Neural progenitor cell (in vitro differentiated cells): Measurements from ENCODE around the gene MID1IP1. TPM values are rescaled to one million over a fixed set of nuclear protein-coding genes. Genes with fewer than 3 reads are reported as not detected.

Experiments
- DNase-seq: peaks from one replicate; pipeline ENCODE4 v3.0.0-alpha.2; 2016; ENCODE audit warnings: low spot score
- H2AFZ ChIP-seq: fragments of 200-600 bp; sonication (generic); replicated peaks from 2 replicates; pipeline ENCODE4 v1.6.1; 2016; ENCODE audit warnings: antibody characterized with exemption
- H3F3A ChIP-seq: fragments of 200-600 bp; sonication (generic); 2 replicates; pipeline ENCODE4 v1.6.1; 2016; ENCODE audit warnings: antibody characterized with exemption, low read depth
- H3K27ac ChIP-seq: fragments of 200-600 bp; sonication (generic); 2 replicates; pipeline ENCODE4 v1.5.1; 2016; ENCODE audit warnings: mild to moderate bottlenecking
- H3K27me3 ChIP-seq: fragments of 200-600 bp; sonication (generic); 2 replicates; pipeline ENCODE4 v1.6.1; 2016; ENCODE audit warnings: mild to moderate bottlenecking, moderate library complexity
- H3K36me3 ChIP-seq: fragments of 200-600 bp; sonication (generic); 2 replicates; pipeline ENCODE4 v1.5.1; 2016
- H3K4me1 ChIP-seq: fragments of 200-600 bp; sonication (generic); 2 replicates; pipeline ENCODE4 v1.6.1; 2016; ENCODE audit warnings: mixed run types
- H3K4me2 ChIP-seq: fragments of 200-600 bp; sonication (generic); 2 replicates; pipeline ENCODE4 v1.6.1; 2016
- H3K4me3 ChIP-seq: fragments of 200-600 bp; sonication (generic); 2 replicates; pipeline ENCODE4 v1.5.1; 2016
- H3K79me2 ChIP-seq: fragments of 200-600 bp; sonication (generic); 2 replicates; pipeline ENCODE4 v1.6.1; 2016; ENCODE audit warnings: low read depth
- H3K9ac ChIP-seq: fragments of 200-600 bp; sonication (generic); 2 replicates; pipeline ENCODE4 v1.6.1; 2016
- H3K9me3 ChIP-seq: fragments of 200-600 bp; sonication (generic); 2 replicates; pipeline ENCODE4 v1.5.1; 2016; ENCODE audit warnings: low read depth
- H4K20me1 ChIP-seq: fragments of 200-600 bp; sonication (generic); 2 replicates; pipeline ENCODE4 v1.6.1; 2016; ENCODE audit warnings: low read depth
- H3K27ac Mint-ChIP-seq: 3 replicates; pipeline ENCODE4 v1.8.0; 2021; ENCODE audit warnings: mixed read lengths
- H3K27me3 Mint-ChIP-seq: 2 replicates; pipeline ENCODE4 v1.8.0; 2022; ENCODE audit warnings: low read depth, mild to moderate bottlenecking, inconsistent platforms, moderate library complexity, mixed read lengths; ENCODE audit not compliant: insufficient read depth
- H3K36me3 Mint-ChIP-seq: 3 replicates; pipeline ENCODE4 v1.8.0; 2021; ENCODE audit warnings: mixed read lengths
- H3K4me1 Mint-ChIP-seq: 3 replicates; pipeline ENCODE4 v1.8.0; 2021; ENCODE audit warnings: mixed read lengths
- H3K4me3 Mint-ChIP-seq: 3 replicates; pipeline ENCODE4 v1.8.0; 2021; ENCODE audit warnings: mild to moderate bottlenecking, moderate library complexity, mixed read lengths
- H3K9me3 Mint-ChIP-seq: 3 replicates; pipeline ENCODE4 v1.8.0; 2020; ENCODE audit warnings: mixed read lengths
- CTCF ChIP-seq: fragments of 200-600 bp; sonication (generic); IDR thresholded peaks from 2 replicates; pipeline ENCODE4 v1.5.1; 2017; ENCODE audit warnings: antibody characterized with exemption, mild to moderate bottlenecking
- EZH2 ChIP-seq: fragments of 200-600 bp; sonication (generic); IDR thresholded peaks from 2 replicates; pipeline ENCODE4 v1.6.1; 2017; ENCODE audit warnings: antibody characterized with exemption, mild to moderate bottlenecking, moderate library complexity
- EZH2phosphoT487 ChIP-seq: fragments of 200-600 bp; sonication (generic); IDR thresholded peaks from 2 replicates; pipeline ENCODE4 v1.6.1; 2017; ENCODE audit warnings: antibody characterized with exemption
- total RNA-seq: library from RNA; depleted of rRNA; stranded (reverse); fragments of >200 nt; gene quantifications from 2 replicates; pipeline ENCODE4 v1.2.3, GENCODE V29; 2015; ENCODE audit warnings: low replicate concordance

Gene MID1IP1
- total RNA-seq, 1 donor from 2014 or later = 25.2 TPM

GRCh38 chrX:38760883-38761282 lies 40.4 kb upstream of the MID1IP1 start:
- Histone ChIP-seq H3K4me3 (no peak overlapping the region), H4K20me1 (no peaks in the 10 kb centered on the region), H3K4me2 (no peak overlapping the region), H3K36me3 (no peaks in the 10 kb centered on the region), H3K9me3 (no peaks in the 10 kb centered on the region), H3F3A (no peaks in the 10 kb centered on the region), H3K27ac (no peak overlapping the region), H3K9ac (no peak overlapping the region), H3K79me2 (no peaks in the 10 kb centered on the region), H2AFZ (no peak overlapping the region), H3K27me3 (no peaks in the 10 kb centered on the region), H3K4me1 (no peaks in the 10 kb centered on the region)
- Mint-ChIP-seq H3K27me3 (peaks cover 7% of the 10 kb centered on the region), H3K36me3 (no peaks in the 10 kb centered on the region), H3K4me3 (no peak overlapping the region), H3K4me1 (no peaks in the 10 kb centered on the region), H3K9me3 (no peaks in the 10 kb centered on the region), H3K27ac (no peak overlapping the region)
- DNase-seq = no peak
- TF ChIP-seq EZH2 (no peak), EZH2phosphoT487 (no peak), CTCF (no peak)

GRCh38 chrX:38768079-38768478 lies 33.2 kb upstream of the MID1IP1 start:
- H3K36me3 Mint-ChIP-seq = no peaks in the 10 kb centered on the region

GRCh38 chrX:38770152-38770551 lies 31.1 kb upstream of the MID1IP1 start:
- Mint-ChIP-seq H3K4me3 (no peak overlapping the region), H3K4me1 (no peaks in the 10 kb centered on the region), H3K27me3 (no peaks in the 10 kb centered on the region), H3K9me3 (no peaks in the 10 kb centered on the region), H3K27ac (no peak overlapping the region), H3K36me3 (no peaks in the 10 kb centered on the region)
- no peak overlapping the region for H3K9ac ChIP-seq
- H3K27me3 ChIP-seq = no peaks in the 10 kb centered on the region
- no peak for DNase-seq
- no peaks in the 10 kb centered on the region for H3K36me3 ChIP-seq
- H3K27ac ChIP-seq = no peak overlapping the region
- H2AFZ ChIP-seq = no peak overlapping the region
- H4K20me1 ChIP-seq = no peaks in the 10 kb centered on the region
- no peak overlapping the region for H3K4me3 ChIP-seq
- no peak for TF ChIP-seq EZH2
- no peak for TF ChIP-seq CTCF
- no peak for TF ChIP-seq EZH2phosphoT487
- no peaks in the 10 kb centered on the region for H3K79me2 ChIP-seq
- no peaks in the 10 kb centered on the region for H3K9me3 ChIP-seq
- H3K4me2 ChIP-seq = no peak overlapping the region
- H3F3A ChIP-seq = no peaks in the 10 kb centered on the region
- no peaks in the 10 kb centered on the region for H3K4me1 ChIP-seq

More at GRCh38 chrX:38768079-38768478, 33.2 kb upstream of the MID1IP1 start:
- TF ChIP-seq EZH2 (no peak), EZH2phosphoT487 (no peak), CTCF (no peak)
- no peaks in the 10 kb centered on the region for H3K79me2 ChIP-seq
- Mint-ChIP-seq H3K27me3 (peaks cover 2% of the 10 kb centered on the region), H3K4me1 (no peaks in the 10 kb centered on the region), H3K9me3 (no peaks in the 10 kb centered on the region), H3K4me3 (no peak overlapping the region), H3K27ac (no peak overlapping the region)
- H3K36me3 ChIP-seq = no peaks in the 10 kb centered on the region
- no peaks in the 10 kb centered on the region for H3K9me3 ChIP-seq
- H4K20me1 ChIP-seq = no peaks in the 10 kb centered on the region
- H3K4me3 ChIP-seq = no peak overlapping the region
- H3K27me3 ChIP-seq = no peaks in the 10 kb centered on the region
- H3K4me2 ChIP-seq = no peak overlapping the region
- no peak for DNase-seq
- H3F3A ChIP-seq = no peaks in the 10 kb centered on the region
- no peak overlapping the region for H3K27ac ChIP-seq
- no peak overlapping the region for H2AFZ ChIP-seq
- H3K4me1 ChIP-seq = no peaks in the 10 kb centered on the region
- H3K9ac ChIP-seq = no peak overlapping the region

- TF ChIP-seq CTCF = no peak
- no peak for TF ChIP-seq EZH2
- TF ChIP-seq EZH2phosphoT487 = no peak
- no peaks in the 10 kb centered on the region for H3K9me3 ChIP-seq
- H3K4me2 ChIP-seq = no peak overlapping the region
- Mint-ChIP-seq H3K4me1 (no peaks in the 10 kb centered on the region), H3K4me3 (no peak overlapping the region), H3K9me3 (no peaks in the 10 kb centered on the region), H3K27ac (no peak overlapping the region), H3K27me3 (no peaks in the 10 kb centered on the region), H3K36me3 (no peaks in the 10 kb centered on the region)
- H3K4me1 ChIP-seq = no peaks in the 10 kb centered on the region
- no peak for DNase-seq
- H3K36me3 ChIP-seq = no peaks in the 10 kb centered on the region
- no peak overlapping the region for H2AFZ ChIP-seq
- no peaks in the 10 kb centered on the region for H4K20me1 ChIP-seq
- H3K79me2 ChIP-seq = no peaks in the 10 kb centered on the region
- no peak overlapping the region for H3K4me3 ChIP-seq
- no peaks in the 10 kb centered on the region for H3K27me3 ChIP-seq
- no peak overlapping the region for H3K27ac ChIP-seq
- H3K9ac ChIP-seq = no peak overlapping the region
- H3F3A ChIP-seq = no peaks in the 10 kb centered on the region
Measured at GRCh38 chrX:38774249-38774648, 27.0 kb upstream of the MID1IP1 start.
